ENCODE results near the gene TULP1. TPM values are rescaled to one million over a fixed set of nuclear protein-coding genes. Genes with fewer than 3 reads are reported as not detected.
"Not testable (repeated sequence)": the region's sequence is repeated elsewhere in the genome, so short reads cannot be mapped to it uniquely, and the experiment has no call there.

The TULP1 gene
- total RNA-seq, 1 donor from 2014 or later, result not detected

- H3K36me3 Mint-ChIP-seq (ENCODE audit: low read depth, unreplicated experiment), result no peaks in the 10 kb centered on the region
- peaks cover 16% of the 10 kb centered on the region for H3K4me1 Mint-ChIP-seq (ENCODE audit: unreplicated experiment)
- H3K27me3 Mint-ChIP-seq (ENCODE audit: unreplicated experiment), result no peaks in the 10 kb centered on the region
- no peak overlapping the region for H3K4me3 Mint-ChIP-seq (ENCODE audit: unreplicated experiment)
- no peaks in the 10 kb centered on the region for H3K9me3 Mint-ChIP-seq (ENCODE audit: unreplicated experiment)
- no peak overlapping the region for H3K27ac Mint-ChIP-seq (ENCODE audit: unreplicated experiment)
- no peak for TF ChIP-seq CTCF (IDR thresholded peaks at IDR 0.05; ENCODE audit: unreplicated experiment)
- DNase-seq (ENCODE audit: low spot score), result no peak
These were observed 32.2 kb upstream of the TULP1 start for GRCh38 chr6:35544769-35545361.

- peaks cover 12% of the 10 kb centered on the region for H3K4me1 Mint-ChIP-seq (ENCODE audit: unreplicated experiment)
- no peaks in the 10 kb centered on the region for H3K9me3 Mint-ChIP-seq (ENCODE audit: unreplicated experiment)
- no peak overlapping the region for H3K4me3 Mint-ChIP-seq (ENCODE audit: unreplicated experiment)
- no peak for TF ChIP-seq CTCF (IDR thresholded peaks at IDR 0.05; ENCODE audit: unreplicated experiment)
- H3K27me3 Mint-ChIP-seq (ENCODE audit: unreplicated experiment), result no peaks in the 10 kb centered on the region
- DNase-seq (ENCODE audit: low spot score), result no peak
- H3K36me3 Mint-ChIP-seq (ENCODE audit: low read depth, unreplicated experiment), result no peaks in the 10 kb centered on the region
- no peak overlapping the region for H3K27ac Mint-ChIP-seq (ENCODE audit: unreplicated experiment)
These were observed 30.9 kb upstream of the TULP1 start for GRCh38 chr6:35543459-35544193.

GRCh38 chr6:35541836-35542235 is 29.1 kb upstream of the TULP1 start:
- peaks cover 5% of the 10 kb centered on the region for H3K4me1 Mint-ChIP-seq (ENCODE audit: unreplicated experiment)
- H3K27ac Mint-ChIP-seq (ENCODE audit: unreplicated experiment), result no peak overlapping the region
- H3K36me3 Mint-ChIP-seq (ENCODE audit: low read depth, unreplicated experiment), result no peaks in the 10 kb centered on the region
- DNase-seq (ENCODE audit: low spot score), result no peak
- H3K9me3 Mint-ChIP-seq (ENCODE audit: unreplicated experiment), result no peaks in the 10 kb centered on the region
- no peak overlapping the region for H3K4me3 Mint-ChIP-seq (ENCODE audit: unreplicated experiment)
- H3K27me3 Mint-ChIP-seq (ENCODE audit: unreplicated experiment), result no peaks in the 10 kb centered on the region
- TF ChIP-seq CTCF (IDR thresholded peaks at IDR 0.05; ENCODE audit: unreplicated experiment), result no peak

- Mint-ChIP-seq H3K36me3 (ENCODE audit: low read depth, unreplicated experiment) (no peaks in the 10 kb centered on the region), H3K27ac (ENCODE audit: unreplicated experiment) (no peak overlapping the region), H3K4me3 (ENCODE audit: unreplicated experiment) (no peak overlapping the region), H3K27me3 (ENCODE audit: unreplicated experiment) (peaks cover 1% of the 10 kb centered on the region), H3K9me3 (ENCODE audit: unreplicated experiment) (no peaks in the 10 kb centered on the region), H3K4me1 (ENCODE audit: unreplicated experiment) (peaks cover 5% of the 10 kb centered on the region)
- DNase-seq (ENCODE audit: low spot score), result no peak
- TF ChIP-seq CTCF (IDR thresholded peaks at IDR 0.05; ENCODE audit: unreplicated experiment), result no peak
These were observed 26.5 kb upstream of the TULP1 start for GRCh38 chr6:35539223-35539622.

GRCh38 chr6:35535847-35536246 is 23.2 kb upstream of the TULP1 start:
- not testable (repeated sequence) for H3K9me3 Mint-ChIP-seq (ENCODE audit: unreplicated experiment)

More at GRCh38 chr6:35535847-35536246, 23.2 kb upstream of the TULP1 start:
- not testable (repeated sequence) for H3K4me1 Mint-ChIP-seq (ENCODE audit: unreplicated experiment); H3K27me3 Mint-ChIP-seq (ENCODE audit: unreplicated experiment); H3K27ac Mint-ChIP-seq (ENCODE audit: unreplicated experiment); H3K36me3 Mint-ChIP-seq (ENCODE audit: low read depth, unreplicated experiment); DNase-seq (ENCODE audit: low spot score); H3K4me3 Mint-ChIP-seq (ENCODE audit: unreplicated experiment)
